ENCODE measurements around the gene NAA60.

Gene NAA60

DNA sequence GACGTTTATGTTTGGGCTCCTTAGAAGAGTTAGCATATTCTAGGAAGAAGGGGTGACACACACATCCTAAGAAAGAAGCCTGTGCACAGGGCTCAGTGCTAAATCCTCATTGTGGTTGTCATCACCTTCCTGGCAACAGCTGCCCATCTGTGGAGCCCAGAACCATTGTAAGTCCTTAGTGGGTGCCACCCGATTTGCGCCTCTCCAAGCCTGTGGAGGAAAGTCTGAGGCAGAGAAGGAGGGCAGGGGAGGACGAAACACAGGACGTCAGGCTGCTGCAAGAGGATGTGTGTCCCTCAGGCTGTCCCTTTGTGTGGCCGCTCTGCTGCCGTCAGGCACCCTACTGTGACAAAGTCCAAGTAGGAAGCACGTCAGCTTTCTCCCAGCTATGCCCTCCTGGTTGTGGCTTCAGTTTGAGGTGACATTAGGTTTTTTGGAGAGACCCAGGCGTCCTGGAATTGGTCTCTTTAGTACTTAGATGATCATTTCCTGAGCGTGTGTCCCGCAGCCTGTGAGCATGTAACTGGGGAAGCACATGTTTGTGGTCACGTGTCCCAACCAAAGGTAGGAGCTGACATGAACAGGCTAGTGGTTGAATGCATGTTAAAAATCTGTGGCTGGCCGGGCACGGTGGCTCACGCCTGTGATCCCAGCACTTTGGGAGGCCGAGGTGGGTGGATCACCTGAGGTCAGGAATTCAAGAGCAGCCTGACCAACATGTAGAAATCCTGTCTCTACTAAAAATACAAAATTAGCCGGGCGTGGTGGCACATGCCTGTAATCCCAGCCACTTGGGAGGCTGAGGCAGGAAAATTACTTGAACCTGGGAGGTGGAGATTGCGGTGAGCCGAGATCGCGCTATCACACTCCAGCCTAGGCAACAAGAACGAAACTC, 68.1 kb downstream of the NAA60 start:
- DNase-seq, result peak; percentile 52

DNA sequence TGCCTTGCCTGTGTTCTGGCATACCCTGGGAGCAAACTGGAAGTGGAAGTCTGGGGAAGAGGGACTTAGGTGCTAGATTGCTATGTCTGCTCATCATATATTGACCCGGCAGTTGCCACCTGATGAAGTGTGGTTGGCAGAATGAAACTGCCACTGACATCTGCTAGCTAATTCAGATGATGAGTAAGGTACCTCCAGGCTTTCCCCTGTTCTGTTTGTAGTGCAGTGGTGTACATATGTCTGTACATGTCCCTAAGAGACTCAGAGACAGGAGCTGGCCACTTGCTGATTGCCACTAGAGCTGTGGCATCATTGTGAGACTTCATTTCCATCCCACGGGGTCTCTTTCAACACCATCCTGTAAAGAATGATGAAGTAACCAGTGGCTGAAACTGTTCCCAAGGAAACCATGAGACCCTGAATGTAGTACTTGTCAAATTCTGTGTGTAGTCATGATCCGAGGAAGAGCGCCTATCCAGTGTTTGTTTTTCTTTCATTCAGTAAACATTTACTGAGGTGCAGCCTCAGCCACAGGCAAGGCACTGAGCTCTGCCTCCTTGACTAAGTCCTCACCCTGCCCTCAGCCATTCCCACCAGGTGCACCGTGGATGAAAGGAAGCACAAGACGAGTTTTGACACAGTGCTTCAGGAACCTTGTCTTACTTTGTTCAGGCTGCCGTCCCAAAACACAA, 70.6 kb downstream of the NAA60 start:
- peak; percentile 30 for DNase-seq

DNA sequence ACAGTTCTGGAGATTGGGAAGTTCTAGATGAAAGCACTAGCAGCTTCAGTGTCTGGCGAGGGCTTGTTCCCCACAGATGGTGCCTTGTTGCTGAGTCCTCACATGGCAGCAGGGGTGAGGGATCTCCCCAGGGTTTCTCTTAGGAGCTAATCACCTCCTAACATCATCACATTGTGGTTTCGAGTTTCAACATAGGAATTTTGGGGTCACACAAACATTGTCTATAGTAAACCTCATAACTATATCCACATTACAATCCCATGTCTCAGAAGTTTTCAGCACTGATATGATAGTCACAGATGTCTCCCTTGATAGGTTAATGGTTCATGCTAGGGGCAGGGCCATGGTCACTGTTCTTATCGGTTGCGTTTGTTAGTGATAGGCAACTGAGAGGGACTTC, 71.1 kb downstream of the NAA60 start:
- no peak for DNase-seq

DNA sequence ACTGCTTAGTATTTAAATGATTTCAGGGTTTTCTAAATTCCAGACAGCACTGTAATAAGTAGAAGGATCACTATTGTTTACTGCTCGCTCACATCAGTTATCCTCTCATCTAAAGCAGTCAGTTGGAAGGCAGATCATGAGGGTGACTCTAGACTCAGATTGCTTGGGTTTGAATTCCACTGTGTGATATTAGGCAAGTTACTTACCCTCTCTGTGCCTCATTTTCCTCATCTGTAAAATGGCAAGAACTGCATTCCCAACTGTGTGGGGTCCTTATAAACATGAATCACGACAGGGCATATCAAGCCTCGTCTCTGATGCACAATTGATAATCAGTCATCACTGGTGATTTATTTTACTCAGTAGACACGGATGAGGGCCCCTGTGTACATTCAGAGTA, 72.4 kb downstream of the NAA60 start:
- no peak for DNase-seq

DNA sequence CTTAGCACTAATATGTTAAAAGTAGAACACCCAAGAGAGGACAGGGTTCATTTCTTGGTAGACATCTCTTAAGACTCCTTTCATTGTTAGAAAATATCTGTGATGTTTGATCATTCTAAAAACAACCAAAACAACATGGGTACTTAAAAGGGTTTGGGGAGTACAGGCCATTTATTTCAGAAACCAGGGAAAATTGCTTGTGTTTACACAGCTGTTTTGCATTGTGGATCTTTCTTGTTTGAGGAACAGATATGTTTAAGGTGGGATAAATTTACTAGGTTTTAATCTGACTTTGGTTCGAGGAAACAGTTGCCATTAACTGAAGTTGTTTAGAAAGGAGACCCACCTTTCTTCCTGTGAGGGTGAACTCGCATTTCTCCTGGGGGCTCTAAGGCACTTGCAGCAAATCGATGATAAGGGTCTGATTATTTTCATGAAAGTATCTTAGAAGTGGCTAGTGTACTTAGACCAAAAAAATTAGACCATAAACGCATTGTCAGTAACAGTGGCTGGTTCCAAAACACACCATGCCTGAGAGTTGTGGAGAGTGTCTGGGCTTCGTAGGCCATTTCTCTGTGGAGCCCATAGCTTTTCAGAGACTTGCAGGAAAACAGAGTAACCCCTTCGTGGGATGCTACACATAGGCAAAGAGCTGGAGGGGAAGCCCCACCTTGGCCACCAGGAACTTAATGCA, 75.0 kb downstream of the NAA60 start:
- DNase-seq, result no peak

DNA sequence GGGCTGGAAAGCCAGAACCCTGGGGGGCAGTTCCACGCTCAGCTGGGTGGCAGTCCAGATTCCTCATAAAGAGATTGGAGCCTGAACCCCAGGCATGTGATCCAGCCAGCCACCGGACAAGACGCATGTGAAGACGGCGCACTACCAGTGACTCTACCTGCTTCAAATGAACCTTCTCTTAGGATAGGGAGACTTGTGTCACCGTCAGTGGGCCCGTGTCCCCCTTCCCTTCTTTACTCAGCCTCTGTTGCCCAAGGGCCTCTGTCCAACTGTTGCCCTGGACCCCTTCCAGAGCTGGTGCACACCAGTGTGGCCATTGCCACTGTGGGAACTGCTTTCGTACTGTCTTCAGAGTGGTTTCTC, 75.5 kb downstream of the NAA60 start:
- DNase-seq, result no peak

DNA sequence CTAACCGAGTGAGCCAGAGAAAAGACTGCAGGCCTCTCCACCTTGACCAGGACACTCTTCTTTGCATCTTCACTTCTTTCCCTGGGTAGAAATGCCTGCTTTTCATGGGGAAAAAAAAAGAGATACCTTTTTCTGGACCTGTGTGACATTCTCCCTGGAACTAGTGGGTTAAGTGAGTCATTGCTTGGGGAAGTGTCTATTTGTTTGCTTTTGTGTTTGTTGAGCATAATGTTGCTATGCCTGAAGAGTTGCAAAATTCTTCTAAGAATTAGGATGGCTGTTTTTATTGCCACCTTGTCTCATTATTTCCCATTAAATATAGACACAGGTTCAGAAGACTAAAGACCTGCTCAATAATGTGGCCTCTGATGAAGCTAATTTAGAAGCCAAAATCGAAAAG, 76.1 kb downstream of the NAA60 start:
- DNase-seq, result no peak

DNA sequence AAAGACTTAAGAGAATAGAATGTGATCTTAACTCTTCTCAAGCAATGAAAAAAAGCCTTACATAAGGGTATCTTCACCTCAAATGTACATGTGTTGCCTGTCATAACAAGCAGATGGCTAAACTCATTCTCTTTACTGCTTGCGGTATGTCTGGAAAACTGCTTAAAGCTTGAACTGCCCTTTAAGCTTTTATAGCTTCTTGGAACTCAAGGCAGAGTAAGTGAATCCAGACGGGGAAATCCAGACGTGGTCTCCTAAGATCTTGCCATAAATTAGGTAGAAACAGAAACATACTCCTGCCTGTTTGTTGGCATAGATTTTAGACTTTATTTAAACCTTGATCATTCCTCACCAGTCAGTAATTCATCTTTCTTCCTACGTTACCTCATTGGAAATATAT, 76.9 kb downstream of the NAA60 start:
- no peak for DNase-seq

DNA sequence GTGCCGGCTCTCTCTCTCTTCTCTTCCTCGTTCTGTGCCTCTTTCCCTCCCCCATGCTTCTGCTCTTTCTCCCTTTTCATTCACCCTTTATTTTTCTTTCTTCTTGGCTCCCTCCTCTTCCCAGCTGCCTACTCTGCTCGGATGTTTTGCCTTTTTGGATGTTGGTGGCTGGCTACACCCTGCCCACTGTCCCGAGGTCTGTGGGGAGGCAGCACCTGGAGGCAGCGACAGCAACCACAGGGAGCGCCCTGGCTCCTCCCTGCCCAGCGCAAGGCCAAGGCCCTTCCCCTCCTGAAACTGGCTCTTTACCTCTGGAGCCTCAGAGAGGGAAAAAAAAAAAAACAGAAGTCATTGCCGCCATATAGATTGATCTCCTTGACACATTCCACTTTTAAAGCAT, 77.4 kb downstream of the NAA60 start:
- no peak for DNase-seq

DNA sequence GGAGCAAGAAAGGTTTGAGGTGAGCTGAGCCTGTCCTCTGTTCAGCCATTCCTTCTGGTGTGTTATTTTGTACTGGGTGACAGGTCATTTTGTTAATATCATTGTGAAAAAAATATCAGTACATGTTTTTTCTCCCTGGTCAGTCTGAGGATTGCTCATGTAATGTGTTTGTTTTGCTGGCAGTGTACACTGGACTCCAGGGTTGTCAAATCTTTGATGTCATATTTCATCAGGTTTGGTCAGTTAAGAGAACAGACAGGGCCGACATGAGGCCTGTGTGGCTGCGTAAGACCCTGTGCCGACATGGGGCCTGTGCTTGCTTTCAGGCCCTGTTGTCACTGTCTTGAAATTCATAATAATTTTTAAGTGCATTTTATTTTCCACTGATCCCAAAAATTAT, 79.8 kb downstream of the NAA60 start:
- no peak for DNase-seq

DNA sequence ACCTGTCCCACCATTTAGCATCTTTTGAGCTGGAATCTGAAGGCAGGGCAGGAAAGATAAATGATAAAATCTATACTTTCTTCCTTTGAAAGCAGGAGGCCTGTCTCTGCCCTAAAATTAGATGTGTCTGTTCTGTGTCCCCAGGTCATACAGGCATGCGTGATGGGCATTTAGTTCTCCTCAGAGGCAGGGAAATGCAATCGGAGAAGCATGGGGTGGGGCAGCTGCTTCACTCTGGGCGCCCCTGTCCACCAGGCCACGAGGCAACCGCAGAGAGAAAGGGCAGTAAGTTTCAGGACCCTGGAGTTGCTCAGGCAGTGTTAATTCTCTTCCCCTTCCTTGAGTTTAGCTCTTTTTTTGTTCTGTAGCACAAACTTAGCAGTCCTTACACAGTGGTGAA, 82.5 kb downstream of the NAA60 start:
- peak; percentile 17 for DNase-seq

DNA sequence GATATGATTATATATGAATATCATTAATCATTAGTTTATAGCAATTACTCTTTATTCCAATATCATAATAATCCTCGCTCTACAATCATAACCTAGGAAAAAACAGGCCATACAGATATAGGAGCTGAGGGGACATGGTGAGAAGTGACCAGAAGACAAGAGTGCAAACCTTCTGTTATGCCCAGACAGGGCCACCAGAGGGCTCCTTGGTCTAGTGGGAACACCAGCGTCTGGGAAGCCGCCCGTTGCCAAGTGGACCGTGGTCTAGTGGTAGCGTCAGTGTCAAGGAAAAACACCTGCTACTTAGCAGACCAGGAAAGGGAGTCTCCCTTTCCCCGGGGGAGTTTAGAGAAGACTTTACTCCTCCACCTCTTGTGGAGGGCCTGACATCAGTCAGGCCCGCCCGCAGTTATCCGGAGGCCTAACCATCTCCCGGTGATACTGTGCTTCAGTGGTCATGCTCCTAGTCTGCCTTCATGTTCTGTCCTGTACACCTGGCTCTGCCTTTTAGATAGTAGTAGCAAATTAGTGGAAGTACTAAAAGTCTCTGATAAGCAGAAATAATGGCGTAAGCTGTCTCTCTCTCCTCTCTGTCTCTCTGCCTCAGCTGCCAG, 83.8 kb downstream of the NAA60 start:
- DNase-seq, result peak; percentile 82

DNA sequence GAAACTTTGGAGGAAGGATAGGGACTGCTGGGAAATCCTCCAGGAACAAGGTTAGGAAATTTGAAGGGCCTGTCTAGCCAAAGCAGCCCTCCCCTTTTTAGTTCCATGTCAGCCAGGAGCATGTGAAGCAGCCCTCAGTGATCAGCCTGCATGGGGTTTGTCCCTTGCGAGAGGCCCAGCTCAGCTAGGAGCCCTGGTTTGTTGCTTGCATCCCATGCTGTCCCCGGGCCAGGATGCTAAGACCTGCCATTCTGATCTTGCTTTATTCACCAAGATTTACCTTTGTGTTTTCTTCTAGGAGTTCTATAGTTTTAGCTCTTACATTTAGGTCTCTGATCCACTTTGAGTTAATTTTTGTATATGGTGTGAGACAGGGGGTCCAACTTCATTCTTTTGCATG, 84.9 kb downstream of the NAA60 start:
- peak; percentile 19 for DNase-seq

DNA sequence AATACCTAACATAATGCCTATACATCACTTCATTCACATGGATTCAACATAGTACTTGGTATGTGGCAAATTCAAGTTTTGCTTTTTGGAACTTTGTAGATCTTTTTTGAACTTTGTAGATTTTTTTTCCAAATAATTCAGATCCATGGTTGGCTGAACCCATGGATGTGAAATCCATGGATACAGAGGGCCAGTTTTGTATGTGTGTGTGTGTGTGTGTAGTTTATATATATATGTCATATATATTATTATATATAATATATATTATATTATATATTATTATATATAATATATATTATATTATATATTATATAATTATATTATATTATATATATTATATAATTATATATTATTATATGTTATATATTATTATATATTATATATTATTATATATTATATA, 85.7 kb downstream of the NAA60 start:
- DNase-seq, result no peak

DNA sequence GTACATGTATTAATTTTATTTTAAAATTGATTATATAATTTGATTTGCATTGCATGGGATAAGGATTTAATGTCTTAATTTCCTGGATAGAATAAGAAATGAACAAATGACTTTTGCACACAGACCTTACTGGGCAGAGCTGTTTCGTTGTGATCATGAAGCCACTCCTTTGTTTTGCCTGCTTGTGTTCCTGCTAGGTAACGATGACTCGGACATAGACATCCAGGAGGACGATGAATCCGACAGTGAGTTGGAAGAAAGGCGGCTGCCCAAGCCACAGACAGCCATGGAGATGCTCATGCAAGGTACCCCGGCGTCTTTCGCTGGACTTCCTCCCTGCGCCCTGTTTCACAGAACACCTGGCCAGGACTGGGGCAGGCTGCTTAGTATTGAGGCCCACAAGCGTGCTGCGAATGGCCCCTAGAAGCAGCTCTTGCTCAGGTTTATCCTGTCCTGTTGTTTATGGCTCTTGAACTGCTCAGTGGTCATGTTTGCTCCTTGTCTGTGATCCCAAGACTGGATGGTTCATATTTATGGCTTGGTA, 87.0 kb downstream of the NAA60 start:
- DNase-seq, result peak; percentile 53

DNA sequence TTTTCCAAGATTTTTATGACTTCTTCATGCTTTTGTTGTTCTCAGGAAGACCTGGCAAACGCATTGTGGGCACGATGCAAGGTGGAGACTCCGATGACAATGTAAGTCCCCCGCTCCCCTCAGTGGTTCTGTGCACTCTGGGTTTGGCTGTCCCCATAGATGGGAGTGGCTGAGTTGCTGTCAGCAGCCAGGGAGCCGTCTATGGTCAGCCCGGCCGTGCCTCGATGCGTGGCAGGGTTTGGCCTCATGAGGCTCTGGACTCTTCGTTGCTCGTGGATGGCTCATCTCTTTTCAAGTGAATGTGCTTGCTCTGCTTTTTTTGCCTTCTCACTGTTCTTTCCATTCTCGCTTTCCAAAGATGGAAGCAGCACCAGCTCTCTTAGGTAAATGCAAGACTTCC, 89.3 kb downstream of the NAA60 start:
- peak; percentile 46 for DNase-seq

DNA sequence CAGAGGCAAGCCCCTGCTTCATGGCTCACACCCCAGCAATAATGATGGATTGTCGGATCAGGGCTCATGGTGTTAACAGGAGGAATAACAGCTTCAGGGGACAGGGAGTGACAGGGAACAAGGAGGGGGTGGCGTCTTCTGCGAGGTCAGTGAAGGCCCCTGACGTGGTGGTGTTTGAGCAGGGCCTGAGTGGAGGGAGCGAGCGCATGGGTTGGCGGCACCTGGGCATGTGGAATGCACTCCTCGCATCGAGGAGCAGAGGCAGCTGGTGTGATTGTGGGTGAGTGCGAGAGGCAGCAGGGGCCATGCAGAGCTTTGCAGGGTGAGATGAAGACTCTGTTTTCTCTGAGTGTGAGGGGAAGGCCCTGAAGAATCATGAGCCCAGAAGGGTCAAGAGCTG, 90.6 kb downstream of the NAA60 start:
- no peak for DNase-seq

DNA sequence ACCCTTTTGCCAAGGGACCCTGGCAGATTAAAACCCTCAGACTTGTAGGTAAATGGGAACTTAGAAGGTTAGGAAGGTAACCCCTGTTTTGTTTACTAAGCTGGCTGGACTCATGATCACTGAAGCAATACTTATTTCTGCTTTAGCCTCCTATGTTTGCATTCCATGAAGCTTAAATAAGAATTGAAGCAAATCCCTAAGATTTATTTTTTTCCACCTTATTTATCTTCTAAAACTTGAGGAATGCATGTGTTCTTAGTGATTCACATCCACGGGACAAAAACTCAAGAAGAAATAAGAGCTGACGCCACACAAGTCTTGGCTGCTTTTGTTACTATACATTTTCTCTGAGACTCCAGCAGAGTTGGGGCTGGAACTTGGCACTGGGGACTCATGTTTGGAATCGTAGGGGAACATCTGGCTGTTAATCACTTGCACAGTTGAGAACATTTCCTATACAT, 92.8 kb downstream of the NAA60 start:
- DNase-seq, result no peak
